Lower lobe of right lung (tissue), 2 donors: Measurements from ENCODE around the gene GOLT1A. TPM values are rescaled to one million over a fixed set of nuclear protein-coding genes. Genes with fewer than 3 reads are reported as not detected.

ENCODE experiments used
- ATAC-seq, 2 donors: fragments of 200-7000 bp; cut with Tn5 transposase; one replicate each; pipeline ENCODE4 v1.9.1; 2020 to 2022; ENCODE audit warnings: mild to moderate bottlenecking in 2 of 2, moderate library complexity in 2 of 2
- DNase-seq: peaks from one replicate; pipeline ENCODE4 v3.0.0-alpha.2; 2020
- H3K27ac ChIP-seq: fragments of 200-600 bp; one replicate; pipeline ENCODE4 v1.8.0; 2022
- H3K27me3 ChIP-seq: fragments of 200-600 bp; one replicate; pipeline ENCODE4 v1.8.0; 2022; ENCODE audit warnings: low read depth
- H3K36me3 ChIP-seq: fragments of 200-600 bp; one replicate; pipeline ENCODE4 v1.8.0; 2022; ENCODE audit warnings: mild to moderate bottlenecking
- H3K4me1 ChIP-seq: fragments of 200-600 bp; one replicate; pipeline ENCODE4 v1.8.0; 2022
- H3K4me3 ChIP-seq: fragments of 200-600 bp; one replicate; pipeline ENCODE4 v1.8.0; 2022; ENCODE audit warnings: mild to moderate bottlenecking
- H3K9me3 ChIP-seq: fragments of 200-600 bp; one replicate; pipeline ENCODE4 v1.8.0; 2022
- intact Hi-C: fragments of 100-400 bp; cut with DNase I; formaldehyde crosslinking; loops from one replicate; pipeline ENCODE4 v1.11.0; 2022
- total RNA-seq: library from RNA; stranded (reverse); fragmentation: NEBNext Ultra II Directional; extraction: Animal tissue kit (Norgen Biotek cat#: 25700); gene quantifications from one replicate; pipeline ENCODE4 v1.2.1, GENCODE V29; 2021
- TF ChIP-seq, protein P1 (sequence below): fragments of 200-600 bp; IDR thresholded peaks from one replicate; pipeline ENCODE4 v1.8.0; 2022; ENCODE audit warnings: antibody characterized with exemption, mild to moderate bottlenecking
- donor health status: DM: no; HTN: yes; CAD: no; lungs with severe emphysema.

The GOLT1A gene
- total RNA-seq, 1 donor from 2014 or later = 11.9 TPM

DNA sequence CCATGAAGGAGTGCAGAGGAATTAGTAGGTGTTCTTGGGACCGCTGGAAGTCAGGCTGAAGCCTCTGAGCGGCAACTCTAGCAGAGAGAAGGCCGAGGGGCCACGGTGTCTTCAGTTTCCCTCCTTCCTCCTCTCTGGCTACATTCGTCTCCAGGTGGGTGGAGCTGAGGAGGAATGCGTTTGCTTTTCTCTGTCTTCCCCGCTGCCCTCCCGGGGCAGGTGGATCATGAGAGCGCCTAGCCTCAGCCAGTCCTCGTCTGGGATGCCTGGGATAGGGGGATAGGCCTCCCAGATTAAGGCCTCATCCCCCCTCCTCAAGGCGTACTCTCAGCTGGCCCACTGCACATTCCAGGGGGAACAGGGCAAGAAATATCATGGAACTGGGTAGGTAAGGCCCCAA is 7.5 kb upstream of the GOLT1A start:
- no peak for ATAC-seq
- TF ChIP-seq, protein P1, sequence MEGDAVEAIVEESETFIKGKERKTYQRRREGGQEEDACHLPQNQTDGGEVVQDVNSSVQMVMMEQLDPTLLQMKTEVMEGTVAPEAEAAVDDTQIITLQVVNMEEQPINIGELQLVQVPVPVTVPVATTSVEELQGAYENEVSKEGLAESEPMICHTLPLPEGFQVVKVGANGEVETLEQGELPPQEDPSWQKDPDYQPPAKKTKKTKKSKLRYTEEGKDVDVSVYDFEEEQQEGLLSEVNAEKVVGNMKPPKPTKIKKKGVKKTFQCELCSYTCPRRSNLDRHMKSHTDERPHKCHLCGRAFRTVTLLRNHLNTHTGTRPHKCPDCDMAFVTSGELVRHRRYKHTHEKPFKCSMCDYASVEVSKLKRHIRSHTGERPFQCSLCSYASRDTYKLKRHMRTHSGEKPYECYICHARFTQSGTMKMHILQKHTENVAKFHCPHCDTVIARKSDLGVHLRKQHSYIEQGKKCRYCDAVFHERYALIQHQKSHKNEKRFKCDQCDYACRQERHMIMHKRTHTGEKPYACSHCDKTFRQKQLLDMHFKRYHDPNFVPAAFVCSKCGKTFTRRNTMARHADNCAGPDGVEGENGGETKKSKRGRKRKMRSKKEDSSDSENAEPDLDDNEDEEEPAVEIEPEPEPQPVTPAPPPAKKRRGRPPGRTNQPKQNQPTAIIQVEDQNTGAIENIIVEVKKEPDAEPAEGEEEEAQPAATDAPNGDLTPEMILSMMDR = no peak
- Histone ChIP-seq H3K27me3 (peaks cover 7% of the 10 kb centered on the region), H3K27ac (no peak overlapping the region), H3K36me3 (no peaks in the 10 kb centered on the region), H3K4me3 (no peak overlapping the region), H3K9me3 (no peaks in the 10 kb centered on the region), H3K4me1 (no peaks in the 10 kb centered on the region)
- intact Hi-C loops = no loop called here
- no peak for DNase-seq

DNA sequence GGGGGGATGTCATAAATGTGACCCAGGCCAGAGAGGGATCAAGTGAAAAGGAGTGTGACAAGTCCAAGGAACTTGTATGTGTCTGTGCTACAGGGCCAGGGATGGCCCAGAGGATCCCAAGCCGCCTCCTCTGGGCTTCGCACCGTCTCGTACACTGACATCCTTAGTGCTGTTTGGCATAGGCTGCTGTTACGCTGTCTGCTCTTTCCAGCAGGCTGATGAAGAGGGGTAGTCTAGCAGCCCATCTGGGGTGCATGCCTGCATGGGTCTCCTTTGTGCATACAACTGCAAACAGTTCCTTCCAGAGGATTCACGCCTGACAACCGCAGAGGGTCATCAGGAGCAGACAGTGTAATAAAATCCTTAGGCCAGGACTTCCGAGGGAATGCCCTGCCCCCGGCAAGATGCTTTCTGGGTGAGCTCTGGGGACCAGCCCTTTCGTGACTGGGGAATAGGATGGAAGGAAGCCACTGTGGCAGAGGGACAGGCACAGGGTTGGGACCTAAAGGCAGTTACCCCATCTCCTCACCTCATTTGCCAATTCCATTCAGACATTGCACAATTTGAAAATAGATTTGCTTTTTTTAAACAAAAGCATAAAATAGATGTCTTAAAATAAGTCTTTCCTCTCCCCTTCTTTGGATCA is 6.3 kb upstream of the GOLT1A start:
- TF ChIP-seq, protein P1 = no peak
- H3K27ac ChIP-seq = no peak overlapping the region
- ATAC-seq (no peak), DNase-seq (no peak)
- H3K27me3 ChIP-seq = peaks cover 7% of the 10 kb centered on the region
- H3K4me1 ChIP-seq = no peaks in the 10 kb centered on the region
- no peaks in the 10 kb centered on the region for H3K36me3 ChIP-seq
- intact Hi-C loops = no loop called here
- no peaks in the 10 kb centered on the region for H3K9me3 ChIP-seq
- no peak overlapping the region for H3K4me3 ChIP-seq

DNA sequence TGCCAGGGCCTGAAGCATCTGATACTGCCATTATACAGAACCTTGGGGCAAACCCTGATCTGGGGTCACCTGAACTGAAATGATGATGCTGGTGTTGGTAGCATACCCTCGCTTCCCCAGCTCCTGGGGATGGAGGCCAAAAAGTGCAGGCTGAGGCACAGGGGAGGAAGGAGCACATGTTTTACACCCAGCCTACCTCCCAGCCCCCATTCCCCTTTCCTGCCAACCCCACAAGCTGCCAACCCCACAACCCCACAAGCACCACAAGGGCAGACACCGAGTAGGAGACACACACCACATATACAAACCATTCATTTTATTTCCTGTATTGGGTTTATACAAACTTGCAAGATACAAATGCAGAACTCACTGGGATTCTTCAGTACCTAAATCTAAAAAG is 4.8 kb upstream of the GOLT1A start:
- Histone ChIP-seq H3K27me3 (peaks cover 9% of the 10 kb centered on the region), H3K9me3 (no peaks in the 10 kb centered on the region), H3K36me3 (no peaks in the 10 kb centered on the region), H3K4me3 (no peak overlapping the region), H3K4me1 (peaks cover 10% of the 10 kb centered on the region), H3K27ac (no peak overlapping the region)
- ATAC-seq (no peak), DNase-seq (no peak)
- TF ChIP-seq, protein P1 = no peak
- intact Hi-C loops = no loop called here

DNA sequence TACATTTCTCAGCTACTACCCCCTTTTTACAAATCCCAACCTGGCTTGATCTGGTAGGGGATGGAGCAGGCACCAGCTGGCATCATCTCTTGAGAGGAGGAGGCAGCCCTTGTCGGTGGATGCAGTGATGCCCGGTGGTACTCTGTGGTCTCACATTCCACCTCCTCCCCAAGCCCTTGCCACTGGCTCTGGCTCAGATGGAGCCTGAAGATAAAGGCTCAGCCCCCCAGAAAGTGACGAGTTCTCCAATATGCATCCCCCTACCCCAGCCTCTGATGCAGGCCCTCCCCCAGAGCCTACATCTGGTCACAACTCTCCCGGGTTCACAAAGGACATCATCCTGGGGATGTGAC is 3.8 kb upstream of the GOLT1A start:
- Histone ChIP-seq H3K27ac (no peak overlapping the region), H3K36me3 (no peaks in the 10 kb centered on the region), H3K9me3 (no peaks in the 10 kb centered on the region), H3K4me1 (peaks cover 10% of the 10 kb centered on the region), H3K4me3 (no peak overlapping the region), H3K27me3 (peaks cover 13% of the 10 kb centered on the region)
- ATAC-seq = no peak
- DNase-seq = no peak
- intact Hi-C loops = no loop called here
- TF ChIP-seq, protein P1 = no peak

DNA sequence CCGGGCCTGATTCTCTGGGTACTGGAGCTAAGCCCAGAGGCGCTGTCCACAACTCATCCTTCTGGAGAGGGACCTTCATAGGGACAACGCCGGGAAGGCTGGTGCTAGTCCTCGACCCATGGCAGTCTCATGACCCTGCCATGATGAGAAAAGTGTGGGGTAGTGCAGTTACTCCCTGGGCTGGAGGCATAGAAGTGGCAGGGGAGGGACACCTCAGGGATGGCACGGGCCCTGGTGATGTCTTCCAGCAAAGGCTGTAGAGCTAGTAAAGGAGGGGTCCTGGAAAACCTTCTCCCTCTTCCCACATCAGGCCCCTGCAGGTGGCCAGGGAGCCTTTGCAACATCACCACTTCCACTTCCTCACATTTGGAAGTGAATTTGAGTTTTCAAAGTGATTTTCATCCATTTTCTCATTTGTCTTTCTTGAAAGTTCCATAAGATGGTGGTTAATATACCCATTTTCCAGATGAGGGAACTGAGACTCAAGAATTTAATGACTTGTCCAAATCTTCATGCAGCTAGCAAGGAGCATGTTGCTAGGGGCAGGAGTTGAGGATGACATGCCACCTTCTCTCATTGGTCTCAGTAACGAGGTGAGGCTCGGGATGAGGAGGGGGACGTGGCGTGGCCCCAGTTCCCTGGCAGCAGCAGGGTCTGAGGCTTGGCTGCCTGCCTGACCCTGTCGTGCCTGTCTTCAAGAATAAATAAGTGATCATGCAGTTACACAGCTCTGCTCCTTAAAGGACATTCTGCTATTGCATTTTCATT is 3.3 kb upstream of the GOLT1A start:
- Histone ChIP-seq H3K27me3 (peaks cover 13% of the 10 kb centered on the region), H3K4me1 (peaks cover 10% of the 10 kb centered on the region), H3K4me3 (no peak overlapping the region), H3K36me3 (no peaks in the 10 kb centered on the region), H3K27ac (no peak overlapping the region), H3K9me3 (no peaks in the 10 kb centered on the region)
- TF ChIP-seq, protein P1 = no peak
- intact Hi-C loops = no loop called here
- DNase-seq (no peak), ATAC-seq (no peak)
